Upper lobe of left lung (tissue), 6 donors: ENCODE results near the gene METTL15. TPM values are rescaled to one million over a fixed set of nuclear protein-coding genes. Genes with fewer than 3 reads are reported as not detected.
"Not testable (repeated sequence)": the region's sequence is repeated elsewhere in the genome, so short reads cannot be mapped to it uniquely, and the experiment has no call there.

Experiments used
- ATAC-seq, 2 donors: fragments of 200-7000 bp; cut with Tn5 transposase; one replicate each; pipeline ENCODE4 v1.9.1; 2022; ENCODE audit warnings: mild to moderate bottlenecking in 2 of 2, moderate library complexity in 2 of 2; ENCODE audit not compliant: low FRiP score in 2 of 2
- DNase-seq, 2 donors: peaks; one replicate each; pipeline ENCODE4 v3.0.0-alpha.2; 2019 to 2020
- H3K27ac ChIP-seq, 4 donors: fragments of 200-600 bp; sonication (generic); one replicate each; pipeline ENCODE4 v1.5.1; 2016 to 2019
- H3K27me3 ChIP-seq, 4 donors: fragments of 200-600 bp; sonication (generic); one replicate each; pipeline ENCODE4 v1.5.1; 2017 to 2019
- H3K36me3 ChIP-seq, 4 donors: fragments of 200-600 bp; sonication (generic); one replicate each; pipeline ENCODE4 v1.5.1; 2016 to 2019
- H3K4me1 ChIP-seq, 4 donors: fragments of 200-600 bp; sonication (generic); one replicate each; pipeline ENCODE4 v1.5.1; 2018 to 2019
- H3K4me3 ChIP-seq, 4 donors: fragments of 200-600 bp; sonication (generic); one replicate each; pipeline ENCODE4 v1.5.1; 2017 to 2019; ENCODE audit warnings: mild to moderate bottlenecking in 2 of 4, moderate library complexity in 1 of 4
- H3K9me3 ChIP-seq, 4 donors: fragments of 200-600 bp; sonication (generic); one replicate each; pipeline ENCODE4 v1.5.1; 2018 to 2019
- CTCF ChIP-seq, 6 experiments: fragments of 450-650 bp in 4 of 6; fragments of 200-600 bp in 2 of 6; sonication (generic) in 2 of 6; IDR thresholded peaks; one replicate each; pipeline ENCODE4 v1.5.1; 2016 to 2019; ENCODE audit warnings: antibody characterized with exemption in 6 of 6
- EP300 ChIP-seq, 4 donors: sonication (generic); formaldehyde crosslinking; IDR thresholded peaks; one replicate each; pipeline ENCODE4 v1.5.1; 2017; ENCODE audit warnings: antibody characterized with exemption in 4 of 4, control low read depth in 2 of 4
- POLR2A ChIP-seq, 4 donors: fragments of 450-650 bp; IDR thresholded peaks; one replicate each; pipeline ENCODE4 v1.5.1; 2016 to 2017; ENCODE audit warnings: antibody characterized with exemption in 4 of 4, mild to moderate bottlenecking in 2 of 4
- POLR2AphosphoS5 ChIP-seq, 2 donors: sonication (generic); formaldehyde crosslinking; IDR thresholded peaks; one replicate each; pipeline ENCODE4 v1.5.1; 2017; ENCODE audit warnings: antibody characterized with exemption in 2 of 2
- WGBS, 2 donors: methylation state at CpG; one replicate each; pipeline ENCODE4 v1.1.5; 2017 to 2018; 5-methylcytosine and 5-hydroxymethylcytosine counted together
- total RNA-seq, 6 donors: library from RNA; depleted of rRNA in 4 of 6; stranded (reverse); fragments of >200 nt in 4 of 6; gene quantifications; one replicate each; pipeline versions ENCODE4 v1.1.0 to v1.2.1, GENCODE V29; 2016 to 2021
- donor health status: DM: no; HTN: no; CAD: no; lungs with moderate emphysema.
- donor health status: DM: no; HTN: yes; CAD: no; lungs with severe emphysema.

The METTL15 gene
- total RNA-seq, 6 donors from 2014 or later = 3.0 to 24.1 (median 11.2) TPM

GRCh38 chr11:28098257-28098656, 9.9 kb upstream of the METTL15 start:
- Histone ChIP-seq H3K4me1 (no peaks in the 10 kb centered on the region), H3K4me3 (no peak overlapping the region), H3K9me3 (no peaks in the 10 kb centered on the region), H3K36me3 (no peaks in the 10 kb centered on the region), H3K27me3 (no peaks in the 10 kb centered on the region), H3K27ac (no peak overlapping the region)
- ATAC-seq (no peak), DNase-seq (no peak)
- TF ChIP-seq POLR2A (IDR thresholded peaks at IDR 0.05) (no peak), POLR2AphosphoS5 (IDR thresholded peaks at IDR 0.05) (no peak), EP300 (IDR thresholded peaks at IDR 0.05) (no peak), CTCF (IDR thresholded peaks at IDR 0.05) (no peak)
- 64 to 75% methylated on average over 1 of the region's 1 CpG for WGBS, 2 donors

- WGBS, 2 donors = 33 to 41% methylated on average over 1 of the region's 1 CpG
- DNase-seq (no peak), ATAC-seq (no peak)
- Histone ChIP-seq H3K9me3 (no peaks in the 10 kb centered on the region), H3K4me1 (no peaks in the 10 kb centered on the region), H3K27ac (no peak overlapping the region), H3K4me3 (no peak overlapping the region), H3K36me3 (no peaks in the 10 kb centered on the region), H3K27me3 (no peaks in the 10 kb centered on the region)
- no peak for TF ChIP-seq EP300 (IDR thresholded peaks at IDR 0.05)
- no peak for TF ChIP-seq POLR2AphosphoS5 (IDR thresholded peaks at IDR 0.05)
- no peak for TF ChIP-seq POLR2A (IDR thresholded peaks at IDR 0.05)
- TF ChIP-seq CTCF (IDR thresholded peaks at IDR 0.05) = no peak
These were observed 8.5 kb upstream of the METTL15 start for GRCh38 chr11:28099715-28100114.

GRCh38 chr11:28100665-28101064, 7.5 kb upstream of the METTL15 start:
- H3K36me3 ChIP-seq = no peaks in the 10 kb centered on the region
- no peaks in the 10 kb centered on the region for H3K27me3 ChIP-seq
- no peaks in the 10 kb centered on the region for H3K4me1 ChIP-seq
- H3K4me3 ChIP-seq = no peak overlapping the region
- DNase-seq (no peak), ATAC-seq (no peak)
- WGBS, 2 donors = 86 to 93% methylated on average over 2 of the region's 2 CpGs
- H3K9me3 ChIP-seq = no peaks in the 10 kb centered on the region
- no peak overlapping the region for H3K27ac ChIP-seq
- TF ChIP-seq POLR2AphosphoS5 (IDR thresholded peaks at IDR 0.05) (no peak), CTCF (IDR thresholded peaks at IDR 0.05) (no peak), EP300 (IDR thresholded peaks at IDR 0.05) (no peak), POLR2A (IDR thresholded peaks at IDR 0.05) (no peak)

GRCh38 chr11:28102300-28102699, 5.9 kb upstream of the METTL15 start:
- not testable (repeated sequence) for H3K27me3 ChIP-seq, H3K4me1 ChIP-seq, H3K27ac ChIP-seq, H3K36me3 ChIP-seq, DNase-seq, H3K9me3 ChIP-seq, H3K4me3 ChIP-seq, ATAC-seq
- 86% methylated on average over 4 of the region's 4 CpGs for WGBS, 2 donors

GRCh38 chr11:28104425-28104824, 3.8 kb upstream of the METTL15 start:
- H3K4me1 ChIP-seq = peaks cover 15 to 21% (median 17%) of the 10 kb centered on the region in 4 donors
- no peak overlapping the region for H3K27ac ChIP-seq
- H3K27me3 ChIP-seq = no peaks in the 10 kb centered on the region
- 90 to 94% methylated on average over 1 of the region's 1 CpG for WGBS, 2 donors
- no peak overlapping the region for H3K4me3 ChIP-seq
- TF ChIP-seq CTCF (IDR thresholded peaks at IDR 0.05) (no peak), POLR2A (IDR thresholded peaks at IDR 0.05) (no peak), EP300 (IDR thresholded peaks at IDR 0.05) (no peak), POLR2AphosphoS5 (IDR thresholded peaks at IDR 0.05) (no peak)
- DNase-seq (no peak), ATAC-seq (no peak)
- H3K9me3 ChIP-seq = no peaks in the 10 kb centered on the region
- no peaks in the 10 kb centered on the region for H3K36me3 ChIP-seq
